DOHH2 (cell line): Measurements from ENCODE around the gene IFNLR1.

Experiments used
- CTCF ChIP-seq: fragments of 200-600 bp; sonication (generic); IDR thresholded peaks from one replicate; pipeline ENCODE4 v1.5.1; 2014; ENCODE audit warnings: antibody characterized with exemption, mild to moderate bottlenecking, low read depth, low read length; ENCODE audit not compliant: poor library complexity, severe bottlenecking
- EZH2phosphoT487 ChIP-seq: fragments of 200-600 bp; sonication (generic); IDR thresholded peaks from 2 replicates; pipeline ENCODE4 v1.6.1; 2017; ENCODE audit warnings: borderline replicate concordance, mild to moderate bottlenecking, antibody characterized with exemption, low read length, moderate library complexity, mixed read lengths

GRCh38 chr1:24124980-24125379 is 62.1 kb downstream of the IFNLR1 start:
- TF ChIP-seq CTCF (no peak), EZH2phosphoT487 (no peak)
